HG02840 (cell line): ENCODE measurements around the gene ERI3.

Experiments
- ATAC-seq: cut with Tn5 transposase; IDR thresholded peaks from one replicate; pipeline ENCODE4 v1.9.1; 2021; ENCODE audit warnings: mild to moderate bottlenecking, moderate library complexity, moderate number of reproducible peaks; ENCODE audit not compliant: unreplicated experiment, low FRiP score

ERI3 gene

GRCh38 chr1:44354840-44355581 is at the start of gene ERI3:
TSS of gene ERI3 (minus strand) at chr1:44355257. CDS start at chr1:44355026, 231 bp downstream.
- ATAC-seq: peak; percentile 94

- ATAC-seq: no peak
These were observed 46.5 kb upstream of the ERI3 start for GRCh38 chr1:44401256-44402228.

- ATAC-seq: no peak
These were observed 35.2 kb upstream of the ERI3 start for GRCh38 chr1:44390277-44390676.

- no peak for ATAC-seq
These were observed 34.4 kb upstream of the ERI3 start for GRCh38 chr1:44389437-44389836.

- ATAC-seq: no peak
These were observed 33.5 kb upstream of the ERI3 start for GRCh38 chr1:44388551-44388950.

GRCh38 chr1:44380666-44381177 is 25.7 kb upstream of the ERI3 start:
- no peak for ATAC-seq

- no peak for ATAC-seq
These were observed 23.1 kb upstream of the ERI3 start for GRCh38 chr1:44377925-44378784.

GRCh38 chr1:44375547-44375946 is 20.5 kb upstream of the ERI3 start:
- no peak for ATAC-seq

GRCh38 chr1:44371206-44371605 is 16.1 kb upstream of the ERI3 start:
- ATAC-seq: no peak

- no peak for ATAC-seq
These were observed 13.6 kb upstream of the ERI3 start for GRCh38 chr1:44368471-44369151.

- no peak for ATAC-seq
These were observed 12.9 kb upstream of the ERI3 start for GRCh38 chr1:44367944-44368343.

- no peak for ATAC-seq
These were observed 11.4 kb upstream of the ERI3 start for GRCh38 chr1:44366371-44366975.

- ATAC-seq: no peak
These were observed 6.4 kb upstream of the ERI3 start for GRCh38 chr1:44361478-44361877.

- ATAC-seq: no peak
These were observed 4.3 kb upstream of the ERI3 start for GRCh38 chr1:44359234-44359935.

GRCh38 chr1:44357710-44358109 is 2.7 kb upstream of the ERI3 start:
- no peak for ATAC-seq

GRCh38 chr1:44355582-44356305 is 687 bp upstream of the ERI3 start:
- ATAC-seq: no peak

GRCh38 chr1:44354268-44354839 is 703 bp downstream of the ERI3 start:
- no peak for ATAC-seq

- no peak for ATAC-seq
These were observed 1.5 kb downstream of the ERI3 start for GRCh38 chr1:44353604-44354003.
